GM21737 (cell line): ENCODE data around the gene TCF20.

Experiments used
- ATAC-seq: cut with Tn5 transposase; IDR thresholded peaks from one replicate; pipeline ENCODE4 v1.9.1; 2021; ENCODE audit warnings: mild to moderate bottlenecking, moderate library complexity; ENCODE audit not compliant: unreplicated experiment

Gene TCF20

GRCh38 chr22:42300259-42301076 is 30.0 kb upstream of the TCF20 start:
- no peak for ATAC-seq

GRCh38 chr22:42299586-42300258 is 29.3 kb upstream of the TCF20 start:
- no peak for ATAC-seq

- ATAC-seq, result no peak
These were observed 28.3 kb upstream of the TCF20 start for GRCh38 chr22:42298746-42299145.

GRCh38 chr22:42297778-42298177 is 27.3 kb upstream of the TCF20 start:
- no peak for ATAC-seq

GRCh38 chr22:42296883-42297282 is 26.4 kb upstream of the TCF20 start:
- ATAC-seq, result no peak

- no peak for ATAC-seq
These were observed 26.0 kb upstream of the TCF20 start for GRCh38 chr22:42296381-42296853.

- ATAC-seq, result no peak
These were observed 23.9 kb upstream of the TCF20 start for GRCh38 chr22:42294034-42294985.

GRCh38 chr22:42292732-42293520 is 22.5 kb upstream of the TCF20 start:
- ATAC-seq, result no peak

GRCh38 chr22:42291287-42291686 is 20.8 kb upstream of the TCF20 start:
- ATAC-seq, result no peak

GRCh38 chr22:42289671-42290541 is 19.5 kb upstream of the TCF20 start:
- no peak for ATAC-seq

- ATAC-seq, result no peak
These were observed 18.3 kb upstream of the TCF20 start for GRCh38 chr22:42288791-42289190.

- ATAC-seq, result no peak
These were observed 16.9 kb upstream of the TCF20 start for GRCh38 chr22:42287174-42287890.

- ATAC-seq, result no peak
These were observed 15.8 kb upstream of the TCF20 start for GRCh38 chr22:42286205-42286604.

GRCh38 chr22:42285604-42286003 is 15.2 kb upstream of the TCF20 start:
- ATAC-seq, result no peak

- no peak for ATAC-seq
These were observed 14.3 kb upstream of the TCF20 start for GRCh38 chr22:42284643-42285181.

GRCh38 chr22:42284202-42284591 is 13.7 kb upstream of the TCF20 start:
- ATAC-seq, result no peak

GRCh38 chr22:42283278-42284201 is 13.1 kb upstream of the TCF20 start:
- no peak for ATAC-seq

- ATAC-seq, result no peak
These were observed 12.5 kb upstream of the TCF20 start for GRCh38 chr22:42282943-42283277.
